Stimulated activated CD4-positive, alpha-beta T cell treated with anti-CD3 and anti-CD28 coated beads, Interleukin-1b, Interleukin-23, amount 100 ng/mL, for 1 hour (primary cell): Measurements from ENCODE around the gene ADAMTS9.

Experiments used
- DNase-seq, 2 donors: peaks; one replicate each; pipeline ENCODE4 v3.0.0-alpha.2; 2020; ENCODE audit warnings: low read depth in 2 of 2

ADAMTS9 gene

GRCh38 chr3:64651741-64652241 is 36.0 kb downstream of the ADAMTS9 start:
- DNase-seq, result no peak

- DNase-seq, result no peak
Observed at GRCh38 chr3:64651303-64651702, 36.5 kb downstream of the ADAMTS9 start.

DNA sequence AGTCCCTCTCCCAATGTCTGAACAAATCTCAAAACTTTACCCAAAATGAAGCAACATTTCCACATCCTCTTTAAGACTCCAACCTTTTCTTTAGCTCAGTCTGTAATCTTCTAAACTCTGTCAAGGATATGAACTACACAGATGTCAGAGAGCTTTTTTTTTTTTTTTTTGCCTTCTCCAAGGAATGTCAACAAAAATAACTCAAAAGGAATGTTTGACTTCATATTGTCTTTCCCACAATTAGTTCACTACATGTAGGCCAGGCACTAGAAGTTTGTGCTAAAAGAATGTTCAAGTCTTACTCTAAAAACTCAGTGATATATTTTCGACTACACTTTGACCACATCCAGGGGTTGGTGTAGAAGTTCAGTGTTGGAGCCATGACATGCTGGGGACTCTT is 37.1 kb downstream of the ADAMTS9 start:
- DNase-seq, result no peak

GRCh38 chr3:64650096-64650622 is 37.6 kb downstream of the ADAMTS9 start:
- no peak for DNase-seq

DNA sequence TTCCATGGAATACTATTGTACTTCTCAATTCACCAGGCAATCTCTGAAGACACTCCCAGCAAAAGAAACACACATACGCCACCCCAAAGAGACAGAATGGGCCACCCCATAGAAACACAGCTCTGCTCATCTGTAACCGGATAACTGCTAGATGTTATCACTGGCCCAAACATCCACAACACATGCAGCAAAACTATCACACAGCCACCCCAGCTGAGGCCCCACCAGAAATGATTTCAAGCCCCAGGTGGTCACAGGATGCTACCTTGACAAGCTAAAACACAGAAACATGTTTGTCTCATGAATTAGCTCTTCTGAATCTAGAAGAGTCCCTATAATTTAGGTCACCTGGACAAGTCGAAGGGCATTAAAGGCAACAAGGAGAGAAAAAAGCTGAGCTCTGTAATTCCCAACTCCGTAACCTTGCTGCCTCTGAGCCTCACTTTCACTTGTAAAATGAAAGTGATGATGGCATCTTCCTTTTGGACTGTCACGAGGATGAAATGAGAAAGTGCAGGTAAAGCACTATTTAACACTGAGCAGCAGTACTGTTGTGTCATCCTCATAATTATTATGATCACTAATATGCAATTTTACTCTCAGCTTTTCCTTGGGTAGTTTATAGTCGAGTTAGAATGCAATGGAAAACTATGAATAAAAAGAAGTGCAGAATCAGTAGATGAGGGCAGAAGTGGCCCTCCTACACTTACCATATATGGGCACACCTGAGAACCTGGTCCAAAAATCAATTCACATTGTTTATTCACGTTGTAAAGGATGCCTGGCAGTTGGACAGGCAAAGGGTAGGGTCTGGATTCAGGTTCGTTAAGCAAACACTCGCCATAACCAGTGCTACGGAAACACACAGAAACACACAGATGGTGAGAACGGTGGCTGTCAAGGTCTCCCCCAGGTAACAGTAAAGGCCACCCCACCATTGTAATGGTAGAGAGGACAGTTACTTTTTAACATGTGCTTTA is 38.6 kb downstream of the ADAMTS9 start:
- DNase-seq, result no peak

DNA sequence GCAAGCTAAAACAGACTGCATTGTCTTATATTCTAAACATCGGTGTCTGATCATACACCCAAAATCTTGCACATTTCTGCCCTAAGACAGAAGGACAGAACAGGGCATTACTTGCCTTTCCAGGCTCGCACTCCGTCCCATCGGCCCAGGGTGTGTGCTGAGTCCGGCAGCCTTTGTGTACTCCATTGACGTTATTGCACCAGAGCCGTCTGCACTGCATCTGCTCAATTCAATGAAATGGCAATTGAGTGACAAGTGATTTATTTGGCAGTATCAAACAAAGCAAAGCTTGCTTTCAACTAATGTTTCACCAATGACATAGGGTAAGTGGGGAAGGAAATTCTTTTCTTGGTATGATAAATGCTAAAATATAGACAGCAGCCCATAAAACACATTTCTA is 40.0 kb downstream of the ADAMTS9 start:
- no peak for DNase-seq

DNA sequence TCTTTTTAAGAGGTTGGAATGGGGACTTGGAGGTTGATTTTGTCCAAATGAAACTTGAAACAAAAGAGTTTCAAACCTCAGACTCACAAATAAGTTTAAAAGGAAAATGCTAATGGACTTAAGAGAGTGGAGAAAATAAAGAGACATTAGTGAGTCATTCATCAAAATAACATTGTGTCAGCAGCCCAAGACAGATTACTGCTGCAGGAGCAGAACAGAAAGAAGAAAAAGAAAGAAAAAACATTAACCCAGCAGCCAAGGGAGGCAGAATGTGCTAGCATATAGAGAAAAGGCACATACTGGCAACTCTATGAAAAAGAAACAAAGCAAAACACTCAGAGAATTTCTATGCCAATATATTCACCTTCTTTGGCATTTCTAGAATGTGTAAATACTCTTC is 42.6 kb downstream of the ADAMTS9 start:
- DNase-seq, result no peak

DNA sequence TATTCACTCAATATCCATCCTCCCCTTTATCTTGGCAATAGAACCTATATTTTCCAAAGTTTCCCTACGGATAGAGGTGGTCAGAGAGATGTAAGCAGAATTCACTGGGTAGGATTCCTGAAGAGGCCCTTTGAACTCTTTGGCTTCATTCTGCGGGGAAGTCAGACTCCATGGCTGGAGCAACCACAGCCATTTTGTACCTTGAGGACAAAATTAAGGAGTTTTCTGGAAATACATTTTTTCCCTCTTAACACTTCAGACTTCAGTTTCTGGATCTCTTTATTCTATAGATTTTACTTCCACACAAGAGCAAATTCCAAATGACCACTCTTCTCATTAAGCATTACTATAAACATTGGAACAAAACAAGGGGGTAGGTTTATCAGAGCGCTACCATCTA is 43.3 kb downstream of the ADAMTS9 start:
- DNase-seq, result no peak

DNA sequence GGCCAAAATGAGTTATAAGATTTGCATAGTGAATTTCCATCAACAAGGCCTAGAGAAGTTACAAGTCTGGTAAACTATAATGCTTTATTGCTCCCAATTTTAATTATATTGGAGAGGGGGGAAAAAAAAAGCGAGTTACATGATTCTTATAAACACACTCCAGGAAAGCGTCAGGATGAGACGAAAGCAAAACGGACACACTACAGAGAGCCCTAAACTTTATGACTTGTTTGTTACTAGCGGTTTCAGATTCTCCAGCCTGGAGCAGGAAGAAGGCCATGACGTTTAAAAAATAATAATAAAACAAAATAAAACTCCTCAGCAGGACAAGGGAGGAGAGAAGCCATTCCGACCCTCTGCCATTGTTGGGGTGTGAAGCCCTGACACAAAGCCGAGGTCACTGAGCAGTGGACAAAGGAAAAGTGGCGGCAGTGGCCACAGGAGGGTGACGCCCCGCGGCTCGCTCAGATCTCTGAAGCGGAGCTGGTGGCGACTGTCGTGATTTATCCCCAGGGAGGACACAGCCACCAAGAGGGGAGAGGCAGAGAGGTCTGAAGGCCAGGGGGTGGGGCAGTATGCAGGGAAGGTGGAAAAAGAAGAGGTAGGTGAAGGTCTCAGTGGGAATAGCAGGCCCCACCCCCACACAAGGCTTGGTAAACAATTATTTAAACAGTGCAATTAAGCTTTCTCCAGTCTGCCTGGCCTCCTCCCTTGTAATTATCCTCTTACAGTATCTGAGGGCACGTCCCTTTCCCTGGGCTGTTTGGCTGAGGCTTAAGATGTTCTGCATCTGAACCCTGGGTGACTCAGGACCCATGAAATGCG is 45.3 kb downstream of the ADAMTS9 start:
- no peak for DNase-seq

GRCh38 chr3:64638981-64639481 is 48.8 kb downstream of the ADAMTS9 start:
- DNase-seq, result no peak

- DNase-seq, result no peak
Observed at GRCh38 chr3:64638511-64638910, 49.3 kb downstream of the ADAMTS9 start.

- no peak for DNase-seq
Observed at GRCh38 chr3:64634417-64634816, 53.4 kb downstream of the ADAMTS9 start.

DNA sequence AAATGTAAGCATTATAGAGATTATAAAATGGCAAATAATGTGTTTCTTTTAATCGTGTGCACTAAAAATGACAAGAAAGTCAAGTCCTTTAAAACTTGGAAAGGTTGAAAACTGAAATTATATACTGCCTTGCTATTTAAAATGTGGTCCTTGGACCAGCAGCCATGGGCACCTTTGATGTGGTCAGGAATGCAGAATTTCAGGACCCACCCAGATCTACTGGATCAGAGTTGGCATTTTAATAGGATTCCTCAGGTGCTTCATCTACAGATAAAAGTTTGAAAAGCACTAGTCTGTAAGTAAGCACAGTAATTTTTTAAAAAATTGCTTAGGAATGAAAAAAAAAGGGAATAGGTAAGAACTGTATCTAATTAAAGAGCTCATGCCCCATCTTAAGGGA is 55.8 kb downstream of the ADAMTS9 start:
- no peak for DNase-seq

GRCh38 chr3:64627471-64628321 is 60.1 kb downstream of the ADAMTS9 start:
- DNase-seq, result no peak

- DNase-seq, result no peak
Observed at GRCh38 chr3:64627042-64627441, 60.8 kb downstream of the ADAMTS9 start.

- no peak for DNase-seq
Observed at GRCh38 chr3:64625381-64625780, 62.4 kb downstream of the ADAMTS9 start.

DNA sequence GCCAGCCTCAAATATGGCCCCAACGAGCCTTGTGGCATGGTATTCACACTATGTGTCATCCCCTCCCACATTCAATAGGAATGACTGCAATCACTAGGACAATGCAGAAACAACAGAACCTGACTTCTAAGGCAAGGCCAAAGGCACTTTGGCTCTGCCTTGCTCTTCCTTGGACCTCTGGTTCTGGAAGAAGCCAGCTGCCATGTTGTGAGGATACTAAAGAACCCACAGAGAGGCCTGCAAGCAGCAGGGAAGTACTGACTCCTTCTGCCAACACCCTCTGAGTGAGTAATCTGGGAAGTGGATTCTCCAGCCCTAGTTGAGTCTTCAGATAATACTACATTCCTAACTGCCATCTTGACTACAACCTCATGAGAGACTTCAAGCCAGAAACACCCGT is 64.7 kb downstream of the ADAMTS9 start:
- DNase-seq, result no peak

GRCh38 chr3:64621726-64622395 is 65.9 kb downstream of the ADAMTS9 start:
- no peak for DNase-seq

DNA sequence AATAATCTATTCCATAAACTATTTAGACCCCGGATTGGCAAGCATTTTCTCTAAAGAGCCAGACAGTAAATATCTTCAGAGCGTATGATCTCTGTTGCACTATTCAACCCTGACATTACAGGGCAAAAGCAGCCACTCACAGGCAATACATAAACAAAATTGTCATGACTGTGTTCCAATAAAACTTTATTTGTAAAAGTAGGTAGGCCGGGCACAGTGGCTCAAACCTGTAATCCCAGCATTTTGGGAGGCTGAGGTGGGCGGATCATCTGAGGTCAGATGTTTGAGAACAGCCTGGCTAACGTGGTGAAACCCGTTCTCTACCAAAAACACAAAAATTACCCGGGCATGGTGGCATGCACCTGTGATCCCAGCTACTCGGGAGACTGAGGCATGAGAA is 66.5 kb downstream of the ADAMTS9 start:
- DNase-seq, result no peak

DNA sequence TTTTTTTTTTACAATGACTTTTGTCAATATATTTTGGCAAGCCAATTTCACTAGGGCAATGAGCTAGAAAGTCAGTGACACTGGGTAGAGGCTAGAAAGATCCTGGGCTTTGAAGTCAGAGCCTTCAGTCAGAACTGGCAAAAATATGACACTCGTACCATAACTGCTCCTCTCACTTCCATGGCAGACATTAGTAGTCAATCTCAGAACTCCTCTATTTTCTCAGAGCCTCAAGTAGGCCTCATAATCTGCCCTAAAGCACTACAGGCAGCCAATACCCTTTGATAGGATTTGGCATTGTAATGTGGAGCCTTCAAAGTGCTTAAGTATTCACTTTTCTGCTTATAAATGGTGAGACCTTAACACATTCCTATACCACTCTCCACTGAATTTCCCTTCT is 67.8 kb downstream of the ADAMTS9 start:
- no peak for DNase-seq

DNA sequence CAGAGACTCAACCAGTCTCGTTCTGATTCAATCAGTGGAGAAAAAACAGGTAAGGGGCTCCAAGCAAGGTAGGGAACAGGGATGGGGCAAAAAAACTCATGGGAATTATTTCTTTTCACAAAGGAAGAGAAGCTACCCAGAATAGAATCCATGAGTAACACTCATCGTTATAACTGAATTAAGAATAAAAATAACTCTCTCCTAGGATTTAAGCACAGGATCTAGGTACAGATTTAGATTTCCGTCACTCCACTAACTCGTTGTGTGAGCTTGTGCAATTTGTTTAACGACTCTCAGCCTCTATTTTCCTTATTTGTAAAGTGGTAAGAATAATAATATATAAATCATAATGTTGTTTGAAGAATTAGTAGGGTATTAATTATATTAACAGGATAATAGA is 68.6 kb downstream of the ADAMTS9 start:
- no peak for DNase-seq
